ENCODE data around the gene CNKSR3. TPM values are rescaled to one million over a fixed set of nuclear protein-coding genes. Genes with fewer than 3 reads are reported as not detected.

The CNKSR3 gene
- total RNA-seq, 2 experiments from 2014 or later = 0.34 to 0.58 TPM

GRCh38 chr6:154473324-154473723 is 37.2 kb downstream of the CNKSR3 start:
- no peak overlapping the region for H3K27ac Mint-ChIP-seq
- ATAC-seq = no peak
- DNase-seq = no peak
- H3K9me3 Mint-ChIP-seq (ENCODE audit: low read depth) = no peaks in the 10 kb centered on the region
- H3K4me3 Mint-ChIP-seq = no peak overlapping the region
- no peaks in the 10 kb centered on the region for H3K36me3 Mint-ChIP-seq (ENCODE audit: low read depth)
- CTCF ChIA-PET = no interaction called here
- POLR2A ChIA-PET = no interaction called here
- intact Hi-C loops (cut with DNase I, micrococcal nuclease) = no loop called here
- no peaks in the 10 kb centered on the region for H3K4me1 Mint-ChIP-seq
- no peaks in the 10 kb centered on the region for H3K27me3 Mint-ChIP-seq

DNA sequence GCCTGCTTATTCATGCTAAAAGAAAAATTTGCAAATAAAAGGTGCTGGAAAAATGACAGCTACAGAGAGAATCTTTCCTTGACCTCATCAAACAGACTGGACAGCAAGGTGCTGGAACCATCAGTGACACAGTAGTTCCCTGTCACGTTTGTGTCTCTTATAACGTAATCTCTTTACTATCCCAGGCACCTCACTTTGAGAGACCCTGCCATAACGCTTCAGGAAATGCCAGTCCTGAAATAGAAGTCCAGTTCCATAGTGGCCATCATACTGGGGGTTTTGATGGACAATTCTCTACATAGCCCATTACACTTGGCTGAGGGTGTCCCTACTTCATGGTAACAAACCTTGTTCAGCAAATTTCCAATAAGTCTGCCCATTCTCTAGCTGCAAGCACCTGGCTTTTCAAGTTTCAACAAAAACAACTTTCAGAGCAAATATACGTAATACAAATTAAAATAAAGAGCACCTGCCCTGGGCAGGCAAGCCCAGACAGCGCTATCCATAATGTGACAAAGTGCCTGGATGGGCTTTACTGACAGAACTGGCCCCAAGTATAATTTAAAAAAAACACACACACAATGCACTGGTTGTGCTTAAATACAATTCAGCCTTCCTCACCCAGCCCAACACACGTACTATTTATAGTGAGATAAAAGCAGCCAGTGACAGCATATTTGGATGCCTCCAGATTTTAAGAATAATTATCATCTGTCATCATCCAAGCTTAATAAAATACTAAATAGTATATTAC is 38.7 kb downstream of the CNKSR3 start:
- CTCF ChIA-PET = no interaction called here
- ATAC-seq (no peak), DNase-seq (no peak)
- intact Hi-C loops (cut with DNase I, micrococcal nuclease) = no loop called here
- H3K4me3 Mint-ChIP-seq = no peak overlapping the region
- POLR2A ChIA-PET = no interaction called here
- no peaks in the 10 kb centered on the region for H3K4me1 Mint-ChIP-seq
- H3K9me3 Mint-ChIP-seq (ENCODE audit: low read depth) = no peaks in the 10 kb centered on the region
- H3K36me3 Mint-ChIP-seq (ENCODE audit: low read depth) = no peaks in the 10 kb centered on the region
- no peaks in the 10 kb centered on the region for H3K27me3 Mint-ChIP-seq
- H3K27ac Mint-ChIP-seq = no peak overlapping the region

DNA sequence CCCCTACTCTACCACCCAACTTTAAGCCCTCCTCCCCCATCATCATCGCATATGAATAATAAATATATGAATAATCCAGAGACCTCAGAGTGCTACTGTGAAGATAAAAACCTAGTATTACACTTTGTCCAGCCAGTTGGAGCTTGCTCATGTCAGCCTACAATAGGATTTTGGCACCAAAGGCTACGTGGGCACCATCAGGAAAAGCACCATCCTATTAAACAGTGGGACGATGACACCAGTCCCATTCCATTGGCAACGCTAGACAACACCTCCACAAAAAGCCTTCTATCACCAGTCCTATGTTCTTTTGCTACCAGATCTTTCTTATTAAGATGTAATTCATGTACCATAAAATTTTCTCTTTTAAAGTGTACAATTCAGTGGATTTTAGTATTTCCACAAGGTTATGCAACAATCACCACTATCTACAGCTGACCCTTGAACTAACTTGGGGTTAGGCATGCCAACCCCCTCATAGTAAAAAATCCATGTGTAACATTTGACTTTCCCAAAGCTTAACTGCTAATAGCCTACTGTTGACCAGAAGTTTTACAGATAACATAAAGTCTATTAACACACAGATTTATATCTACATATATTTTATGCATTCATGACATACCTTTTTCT is 41.1 kb downstream of the CNKSR3 start:
- no peak overlapping the region for H3K27ac Mint-ChIP-seq
- intact Hi-C loops (cut with DNase I, micrococcal nuclease) = no loop called here
- H3K27me3 Mint-ChIP-seq = no peaks in the 10 kb centered on the region
- no peaks in the 10 kb centered on the region for H3K36me3 Mint-ChIP-seq (ENCODE audit: low read depth)
- DNase-seq = no peak
- no peaks in the 10 kb centered on the region for H3K9me3 Mint-ChIP-seq (ENCODE audit: low read depth)
- no peak overlapping the region for H3K4me3 Mint-ChIP-seq
- ChIA-PET POLR2A (no interaction called here), CTCF (interaction anchor here (0.8 to 1.2 kb wide), 2 partner anchors 7 to 11 kb away, joined by 3 read pairs; no protein-coding TSS in a partner anchor)
- no peaks in the 10 kb centered on the region for H3K4me1 Mint-ChIP-seq
- ATAC-seq = no peak

DNA sequence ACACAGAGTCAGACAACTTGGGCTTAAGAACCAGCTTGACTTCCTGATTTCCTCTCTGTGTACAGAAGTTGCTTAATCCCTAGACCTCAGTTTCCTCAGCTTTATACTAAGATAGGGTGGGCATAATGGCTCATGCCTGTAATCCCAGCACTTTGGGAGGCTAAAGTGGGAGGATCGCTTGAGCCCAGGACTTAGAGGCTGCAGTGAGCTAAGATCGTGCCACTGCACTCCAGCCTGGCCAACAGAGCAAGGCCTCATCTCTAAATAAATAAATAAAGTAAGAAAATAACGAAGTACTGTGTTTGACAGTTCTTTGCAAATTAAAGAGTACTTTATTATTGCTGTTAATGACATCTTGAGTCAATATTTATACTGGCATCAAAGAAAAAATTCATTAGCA is 41.7 kb downstream of the CNKSR3 start:
- no peaks in the 10 kb centered on the region for H3K27me3 Mint-ChIP-seq
- ATAC-seq = no peak
- no peaks in the 10 kb centered on the region for H3K9me3 Mint-ChIP-seq (ENCODE audit: low read depth)
- DNase-seq = no peak
- H3K36me3 Mint-ChIP-seq (ENCODE audit: low read depth) = no peaks in the 10 kb centered on the region
- intact Hi-C loops (cut with DNase I, micrococcal nuclease) = no loop called here
- H3K27ac Mint-ChIP-seq = no peak overlapping the region
- CTCF ChIA-PET = interaction anchor here (1.2 kb wide), 1 partner anchor 10 kb away, joined by 3 read pairs; no protein-coding TSS in a partner anchor
- H3K4me3 Mint-ChIP-seq = no peak overlapping the region
- POLR2A ChIA-PET = no interaction called here
- no peaks in the 10 kb centered on the region for H3K4me1 Mint-ChIP-seq

- DNase-seq (no peak), ATAC-seq (no peak)
- intact Hi-C loops (cut with DNase I, micrococcal nuclease) = no loop called here
- Mint-ChIP-seq H3K36me3 (ENCODE audit: low read depth) (no peaks in the 10 kb centered on the region), H3K9me3 (ENCODE audit: low read depth) (no peaks in the 10 kb centered on the region), H3K4me3 (no peak overlapping the region), H3K27me3 (no peaks in the 10 kb centered on the region), H3K27ac (no peak overlapping the region), H3K4me1 (no peaks in the 10 kb centered on the region)
- POLR2A ChIA-PET = no interaction called here
- CTCF ChIA-PET = interaction anchor here (0.6 kb wide), 1 partner anchor 71 kb away, joined by 3 read pairs; no protein-coding TSS in a partner anchor
Observed at GRCh38 chr6:154466971-154467679, 43.4 kb downstream of the CNKSR3 start.

DNA sequence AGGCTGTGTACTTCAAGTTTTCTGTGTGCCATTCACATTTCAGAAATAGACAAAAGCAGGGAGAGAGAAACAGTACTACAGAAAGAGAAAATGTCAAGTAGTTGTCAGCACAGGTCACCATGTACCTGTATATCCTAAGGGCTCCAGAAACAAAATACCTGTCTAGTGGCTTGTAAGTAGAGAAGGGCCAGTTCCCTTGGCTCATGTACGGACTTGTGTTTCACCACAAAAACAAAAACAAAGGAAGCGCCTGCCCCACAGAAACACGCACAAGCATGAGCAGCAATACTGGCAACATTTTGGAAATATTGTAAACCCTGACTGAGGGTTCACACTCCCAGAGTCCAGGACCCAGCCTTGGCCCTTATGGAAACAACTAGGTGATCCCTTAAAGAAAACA is 44.3 kb downstream of the CNKSR3 start:
- intact Hi-C loops (cut with DNase I, micrococcal nuclease) = no loop called here
- POLR2A ChIA-PET = no interaction called here
- Mint-ChIP-seq H3K9me3 (ENCODE audit: low read depth) (no peaks in the 10 kb centered on the region), H3K4me1 (no peaks in the 10 kb centered on the region), H3K27me3 (no peaks in the 10 kb centered on the region), H3K4me3 (no peak overlapping the region), H3K36me3 (ENCODE audit: low read depth) (no peaks in the 10 kb centered on the region), H3K27ac (no peak overlapping the region)
- CTCF ChIA-PET = no interaction called here
- DNase-seq (no peak), ATAC-seq (no peak)

GRCh38 chr6:154463573-154464419 is 46.7 kb downstream of the CNKSR3 start:
- no peaks in the 10 kb centered on the region for H3K4me1 Mint-ChIP-seq
- ChIA-PET CTCF (no interaction called here), POLR2A (no interaction called here)
- peaks cover 2% of the 10 kb centered on the region for H3K27me3 Mint-ChIP-seq
- no peak overlapping the region for H3K4me3 Mint-ChIP-seq
- no peaks in the 10 kb centered on the region for H3K9me3 Mint-ChIP-seq (ENCODE audit: low read depth)
- H3K36me3 Mint-ChIP-seq (ENCODE audit: low read depth) = no peaks in the 10 kb centered on the region
- intact Hi-C loops (cut with DNase I, micrococcal nuclease) = no loop called here
- DNase-seq = no peak
- ATAC-seq = no peak
- no peak overlapping the region for H3K27ac Mint-ChIP-seq

- H3K27me3 Mint-ChIP-seq = peaks cover 9% of the 10 kb centered on the region
- intact Hi-C loops (cut with DNase I, micrococcal nuclease) = no loop called here
- DNase-seq = no peak
- no peaks in the 10 kb centered on the region for H3K9me3 Mint-ChIP-seq (ENCODE audit: low read depth)
- H3K27ac Mint-ChIP-seq = no peak overlapping the region
- no peak overlapping the region for H3K4me3 Mint-ChIP-seq
- ChIA-PET CTCF (interaction anchor here (0.6 kb wide), 2 partner anchors 8 to 154 kb away, joined by 3 read pairs; no protein-coding TSS in a partner anchor), POLR2A (no interaction called here)
- peaks cover 3% of the 10 kb centered on the region for H3K4me1 Mint-ChIP-seq
- no peaks in the 10 kb centered on the region for H3K36me3 Mint-ChIP-seq (ENCODE audit: low read depth)
- ATAC-seq = no peak
Observed at GRCh38 chr6:154462425-154462824, 48.1 kb downstream of the CNKSR3 start.

DNA sequence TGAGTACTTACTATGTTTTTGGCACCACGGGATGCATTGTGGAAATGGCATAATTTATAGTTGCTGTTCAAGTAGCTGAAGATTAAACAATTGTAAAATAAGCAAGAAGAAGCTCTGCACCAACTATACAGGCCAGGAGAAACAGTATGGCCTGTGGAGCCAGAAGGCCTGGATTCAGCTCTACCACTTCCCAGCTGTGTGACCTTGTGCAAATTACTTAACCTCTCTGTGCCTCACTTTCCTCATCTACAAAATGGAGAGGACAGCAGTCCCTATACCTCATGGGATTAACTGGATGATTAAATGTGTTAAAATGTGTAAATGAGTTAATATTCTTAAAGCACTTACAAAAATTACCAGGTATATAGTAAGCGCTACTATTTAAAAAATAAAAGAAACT is 49.1 kb downstream of the CNKSR3 start:
- POLR2A ChIA-PET = no interaction called here
- Mint-ChIP-seq H3K36me3 (ENCODE audit: low read depth) (no peaks in the 10 kb centered on the region), H3K27ac (no peak overlapping the region), H3K27me3 (peaks cover 9% of the 10 kb centered on the region), H3K4me3 (no peak overlapping the region), H3K4me1 (peaks cover 3% of the 10 kb centered on the region), H3K9me3 (ENCODE audit: low read depth) (no peaks in the 10 kb centered on the region)
- DNase-seq = no peak
- no peak for ATAC-seq
- intact Hi-C loops (cut with DNase I, micrococcal nuclease) = no loop called here
- CTCF ChIA-PET = interaction anchor here (0.6 kb wide), 1 partner anchor 13 kb away, joined by 3 read pairs; no protein-coding TSS in a partner anchor

DNA sequence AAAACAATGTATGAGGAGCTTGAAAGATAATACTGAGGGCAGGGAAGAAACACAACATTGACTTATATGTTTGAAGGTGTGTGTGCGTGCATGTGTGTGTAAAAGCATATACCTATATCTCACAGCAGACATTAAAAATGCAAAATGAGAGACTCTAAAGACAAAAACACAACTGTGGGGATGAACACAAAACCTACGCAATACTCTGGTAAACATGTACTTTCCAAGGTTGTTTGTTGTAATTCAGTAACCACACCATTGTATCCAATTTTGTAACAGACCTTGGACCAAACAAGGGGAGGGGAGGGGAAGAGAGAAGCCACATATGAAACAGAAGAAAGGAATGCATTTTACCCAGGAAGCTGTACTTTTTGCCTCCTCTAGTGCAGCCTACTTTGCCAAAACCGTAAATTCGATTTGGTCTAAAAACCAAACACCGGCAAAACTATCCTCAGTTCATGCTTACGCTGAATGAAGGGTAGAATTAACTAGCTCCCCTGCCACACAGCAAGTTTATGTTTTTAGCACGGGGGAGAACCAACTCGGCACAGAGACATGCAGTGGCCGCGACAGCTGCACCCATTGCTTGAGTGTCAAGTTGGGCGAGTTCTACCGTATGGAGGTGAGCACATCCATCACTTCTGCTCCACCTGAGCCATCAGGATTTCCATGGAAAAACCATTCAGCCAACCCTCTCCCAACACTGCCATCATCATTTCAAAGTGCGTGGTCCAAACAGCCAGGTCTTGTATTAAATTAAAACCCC is 50.0 kb downstream of the CNKSR3 start:
- no peak for DNase-seq
- intact Hi-C loops (cut with DNase I, micrococcal nuclease) = no loop called here
- no peak overlapping the region for H3K27ac Mint-ChIP-seq
- ChIA-PET CTCF (no interaction called here), POLR2A (no interaction called here)
- no peaks in the 10 kb centered on the region for H3K36me3 Mint-ChIP-seq (ENCODE audit: low read depth)
- H3K4me1 Mint-ChIP-seq = peaks cover 3% of the 10 kb centered on the region
- H3K9me3 Mint-ChIP-seq (ENCODE audit: low read depth) = no peaks in the 10 kb centered on the region
- H3K27me3 Mint-ChIP-seq = peaks cover 9% of the 10 kb centered on the region
- H3K4me3 Mint-ChIP-seq = no peak overlapping the region
- no peak for ATAC-seq

- Mint-ChIP-seq H3K9me3 (ENCODE audit: low read depth) (no peaks in the 10 kb centered on the region), H3K36me3 (ENCODE audit: low read depth) (no peaks in the 10 kb centered on the region), H3K27me3 (peaks cover 9% of the 10 kb centered on the region), H3K4me1 (peaks cover 3% of the 10 kb centered on the region), H3K27ac (no peak overlapping the region), H3K4me3 (no peak overlapping the region)
- no peak for ATAC-seq
- intact Hi-C loops (cut with DNase I, micrococcal nuclease) = no loop called here
- DNase-seq = no peak
- ChIA-PET POLR2A (no interaction called here), CTCF (interaction anchor here (1.1 kb wide), 1 partner anchor 18 kb away, joined by 5 read pairs; no protein-coding TSS in a partner anchor)
Observed at GRCh38 chr6:154459513-154459912, 51.0 kb downstream of the CNKSR3 start.
